DND-41 (cell line): ENCODE data around the gene GAS2.

Source experiments
- EZH2 ChIP-seq: IDR thresholded peaks from 3 replicates; pipeline ENCODE4 v1.6.1; 2012; ENCODE audit warnings: borderline replicate concordance, low read depth, mild to moderate bottlenecking, moderate library complexity, low read length, inconsistent platforms; ENCODE audit not compliant: severe bottlenecking
- TF ChIP-seq, protein P1 (sequence below): IDR thresholded peaks from 2 replicates; pipeline ENCODE4 v1.5.1; 2012; ENCODE audit warnings: borderline replicate concordance, low read length, moderate library complexity, mild to moderate bottlenecking; ENCODE audit not compliant: poor library complexity, severe bottlenecking; ENCODE audit errors: extremely low read depth

DNA sequence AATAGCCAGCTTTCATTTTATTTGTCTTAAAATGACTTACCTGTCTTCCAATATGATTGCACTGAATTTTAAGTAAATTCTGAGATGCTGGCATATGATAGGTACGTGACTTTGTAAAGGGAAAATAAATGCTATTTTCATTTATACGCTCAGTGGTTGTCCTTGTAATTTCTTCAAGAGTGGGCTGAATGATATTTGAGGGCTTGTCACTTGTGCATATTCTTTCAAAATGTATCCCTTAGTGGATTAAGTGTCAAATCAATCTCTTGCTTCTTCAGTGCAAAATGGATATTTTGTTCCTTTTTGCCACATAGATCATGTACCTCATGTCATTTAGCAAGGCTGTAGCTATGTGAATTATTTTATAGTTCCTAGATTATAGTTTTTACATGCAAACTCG, 56.9 kb downstream of the GAS2 start:
- TF ChIP-seq, protein P1, sequence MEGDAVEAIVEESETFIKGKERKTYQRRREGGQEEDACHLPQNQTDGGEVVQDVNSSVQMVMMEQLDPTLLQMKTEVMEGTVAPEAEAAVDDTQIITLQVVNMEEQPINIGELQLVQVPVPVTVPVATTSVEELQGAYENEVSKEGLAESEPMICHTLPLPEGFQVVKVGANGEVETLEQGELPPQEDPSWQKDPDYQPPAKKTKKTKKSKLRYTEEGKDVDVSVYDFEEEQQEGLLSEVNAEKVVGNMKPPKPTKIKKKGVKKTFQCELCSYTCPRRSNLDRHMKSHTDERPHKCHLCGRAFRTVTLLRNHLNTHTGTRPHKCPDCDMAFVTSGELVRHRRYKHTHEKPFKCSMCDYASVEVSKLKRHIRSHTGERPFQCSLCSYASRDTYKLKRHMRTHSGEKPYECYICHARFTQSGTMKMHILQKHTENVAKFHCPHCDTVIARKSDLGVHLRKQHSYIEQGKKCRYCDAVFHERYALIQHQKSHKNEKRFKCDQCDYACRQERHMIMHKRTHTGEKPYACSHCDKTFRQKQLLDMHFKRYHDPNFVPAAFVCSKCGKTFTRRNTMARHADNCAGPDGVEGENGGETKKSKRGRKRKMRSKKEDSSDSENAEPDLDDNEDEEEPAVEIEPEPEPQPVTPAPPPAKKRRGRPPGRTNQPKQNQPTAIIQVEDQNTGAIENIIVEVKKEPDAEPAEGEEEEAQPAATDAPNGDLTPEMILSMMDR, result no peak
- TF ChIP-seq EZH2, result no peak
